Fibroblast of lung (primary cell): ENCODE measurements around the gene SLC26A8.

Source experiments
- CTCF ChIP-seq, 2 donors: IDR thresholded peaks in 1 of 2; conservative IDR thresholded peaks in 1 of 2; 1 replicate in 1 of 2; 2 replicates in 1 of 2; pipeline ENCODE4 v1.5.1; 2011 to 2012; ENCODE audit warnings: low read length in 2 of 2, control low read depth in 1 of 2, inconsistent platforms in 1 of 2, low read depth in 1 of 2, mild to moderate bottlenecking in 1 of 2
- EZH2 ChIP-seq: IDR thresholded peaks from 2 replicates; pipeline ENCODE4 v1.5.1; 2012; ENCODE audit warnings: low read length, control low read depth, mild to moderate bottlenecking; ENCODE audit errors: missing control alignments

DNA sequence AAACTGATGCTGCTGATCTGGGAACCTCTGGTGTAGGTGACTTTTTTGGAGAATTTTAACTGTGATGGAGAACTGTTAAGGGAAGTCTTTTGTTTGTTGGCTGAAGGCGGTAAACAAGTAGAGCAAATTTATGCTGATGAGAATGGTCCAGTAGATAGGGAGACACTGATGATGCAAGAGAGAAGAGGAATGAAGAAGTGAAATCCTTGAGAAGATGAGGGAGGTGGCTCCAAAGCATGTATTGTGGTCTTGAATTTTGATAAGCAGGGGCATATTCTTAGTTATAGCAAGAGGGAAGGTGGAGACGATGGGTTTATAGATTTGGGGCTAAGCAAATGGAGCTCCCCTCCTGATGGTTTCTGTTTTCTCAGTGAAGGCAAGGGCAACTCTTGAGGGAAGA, 25.1 kb upstream of the SLC26A8 start:
- TF ChIP-seq CTCF (conservative IDR thresholded peaks at IDR 0.05 in 1 of 2, IDR thresholded peaks at IDR 0.05 in 1 of 2; ENCODE audit: low read depth in 1 of 2, low read length in 2 of 2) = no peak
- TF ChIP-seq EZH2 = no peak
